ENCODE data around the gene NAA80. TPM values are rescaled to one million over a fixed set of nuclear protein-coding genes. Genes with fewer than 3 reads are reported as not detected.

The NAA80 gene
- total RNA-seq, 1 donor, result 8.4 TPM

GRCh38 chr3:50279255-50280016, 19.8 kb downstream of the NAA80 start:
- TF ChIP-seq CTCF (IDR thresholded peaks at IDR 0.05; ENCODE audit: insufficient read depth, low read length), result no peak
- no peak overlapping the region for H3K4me3 ChIP-seq (ENCODE audit: low read depth, low read length)
- no peak for DNase-seq (ENCODE audit: low read depth)

GRCh38 chr3:50278880-50279224, 20.4 kb downstream of the NAA80 start, which contains the start of gene LSMEM2:
TSS of gene LSMEM2 (plus strand) at chr3:50279087. CDS start at chr3:50279114, 27 bp downstream.
- no peak within 1 kb of the TSS for H3K4me3 ChIP-seq (ENCODE audit: low read depth, low read length)
- DNase-seq (ENCODE audit: low read depth), result no peak
- TF ChIP-seq CTCF (IDR thresholded peaks at IDR 0.05; ENCODE audit: insufficient read depth, low read length), result no peak

GRCh38 chr3:50278123-50278879, 20.9 kb downstream of the NAA80 start:
- TF ChIP-seq CTCF (IDR thresholded peaks at IDR 0.05; ENCODE audit: insufficient read depth, low read length), result no peak
- DNase-seq (ENCODE audit: low read depth), result no peak
- H3K4me3 ChIP-seq (ENCODE audit: low read depth, low read length), result no peak overlapping the region

- no peak for DNase-seq (ENCODE audit: low read depth)
- TF ChIP-seq CTCF (IDR thresholded peaks at IDR 0.05; ENCODE audit: insufficient read depth, low read length), result no peak
- H3K4me3 ChIP-seq (ENCODE audit: low read depth, low read length), result no peak overlapping the region
Measured at GRCh38 chr3:50276762-50277101, 22.5 kb downstream of the NAA80 start.

- no peak overlapping the region for H3K4me3 ChIP-seq (ENCODE audit: low read depth, low read length)
- no peak for TF ChIP-seq CTCF (IDR thresholded peaks at IDR 0.05; ENCODE audit: insufficient read depth, low read length)
- no peak for DNase-seq (ENCODE audit: low read depth)
Measured at GRCh38 chr3:50275996-50276761, 23.0 kb downstream of the NAA80 start.

- TF ChIP-seq CTCF (IDR thresholded peaks at IDR 0.05; ENCODE audit: insufficient read depth, low read length), result no peak
- no peak for DNase-seq (ENCODE audit: low read depth)
Measured at GRCh38 chr3:50275141-50275995, 23.8 kb downstream of the NAA80 start.

More at GRCh38 chr3:50275141-50275995, 23.8 kb downstream of the NAA80 start:
- H3K4me3 ChIP-seq (ENCODE audit: low read depth, low read length), result no peak overlapping the region
